ENCODE data around the gene LRIG3. TPM values are rescaled to one million over a fixed set of nuclear protein-coding genes. Genes with fewer than 3 reads are reported as not detected.
A peak's percentile ranks its signal among the peaks of the same experiment; 100 is the strongest.

Gene LRIG3
- total and polyA plus RNA-seq, 4 donors: 2.9 to 17.0 (median 10.7) TPM

DNA sequence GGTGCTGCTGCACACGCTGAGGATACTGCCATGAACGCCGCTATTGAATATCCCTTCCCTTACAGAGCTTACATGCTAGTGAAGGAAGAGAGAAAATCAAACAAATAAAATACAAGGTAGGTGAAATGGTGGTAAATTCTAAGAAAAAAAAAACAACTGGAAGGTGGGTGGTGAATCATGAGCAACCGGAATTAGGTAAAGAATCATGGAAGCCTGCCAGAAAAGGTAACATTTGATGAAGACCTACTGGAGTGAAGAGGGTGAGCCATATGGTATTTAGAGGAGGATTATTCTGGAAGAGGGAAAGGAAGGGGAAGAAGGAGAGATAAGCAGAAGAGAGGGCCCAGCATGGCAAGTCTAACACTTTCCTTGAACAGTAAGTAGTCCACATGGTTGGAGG, 76.1 kb downstream of the LRIG3 start (continued):
- TF ChIP-seq, protein P1, sequence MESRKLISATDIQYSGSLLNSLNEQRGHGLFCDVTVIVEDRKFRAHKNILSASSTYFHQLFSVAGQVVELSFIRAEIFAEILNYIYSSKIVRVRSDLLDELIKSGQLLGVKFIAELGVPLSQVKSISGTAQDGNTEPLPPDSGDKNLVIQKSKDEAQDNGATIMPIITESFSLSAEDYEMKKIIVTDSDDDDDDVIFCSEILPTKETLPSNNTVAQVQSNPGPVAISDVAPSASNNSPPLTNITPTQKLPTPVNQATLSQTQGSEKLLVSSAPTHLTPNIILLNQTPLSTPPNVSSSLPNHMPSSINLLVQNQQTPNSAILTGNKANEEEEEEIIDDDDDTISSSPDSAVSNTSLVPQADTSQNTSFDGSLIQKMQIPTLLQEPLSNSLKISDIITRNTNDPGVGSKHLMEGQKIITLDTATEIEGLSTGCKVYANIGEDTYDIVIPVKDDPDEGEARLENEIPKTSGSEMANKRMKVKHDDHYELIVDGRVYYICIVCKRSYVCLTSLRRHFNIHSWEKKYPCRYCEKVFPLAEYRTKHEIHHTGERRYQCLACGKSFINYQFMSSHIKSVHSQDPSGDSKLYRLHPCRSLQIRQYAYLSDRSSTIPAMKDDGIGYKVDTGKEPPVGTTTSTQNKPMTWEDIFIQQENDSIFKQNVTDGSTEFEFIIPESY (IDR thresholded peaks at IDR 0.05): no peak
- no peak for TF ChIP-seq HNF4A (conservative IDR thresholded peaks at IDR 0.05)

DNA sequence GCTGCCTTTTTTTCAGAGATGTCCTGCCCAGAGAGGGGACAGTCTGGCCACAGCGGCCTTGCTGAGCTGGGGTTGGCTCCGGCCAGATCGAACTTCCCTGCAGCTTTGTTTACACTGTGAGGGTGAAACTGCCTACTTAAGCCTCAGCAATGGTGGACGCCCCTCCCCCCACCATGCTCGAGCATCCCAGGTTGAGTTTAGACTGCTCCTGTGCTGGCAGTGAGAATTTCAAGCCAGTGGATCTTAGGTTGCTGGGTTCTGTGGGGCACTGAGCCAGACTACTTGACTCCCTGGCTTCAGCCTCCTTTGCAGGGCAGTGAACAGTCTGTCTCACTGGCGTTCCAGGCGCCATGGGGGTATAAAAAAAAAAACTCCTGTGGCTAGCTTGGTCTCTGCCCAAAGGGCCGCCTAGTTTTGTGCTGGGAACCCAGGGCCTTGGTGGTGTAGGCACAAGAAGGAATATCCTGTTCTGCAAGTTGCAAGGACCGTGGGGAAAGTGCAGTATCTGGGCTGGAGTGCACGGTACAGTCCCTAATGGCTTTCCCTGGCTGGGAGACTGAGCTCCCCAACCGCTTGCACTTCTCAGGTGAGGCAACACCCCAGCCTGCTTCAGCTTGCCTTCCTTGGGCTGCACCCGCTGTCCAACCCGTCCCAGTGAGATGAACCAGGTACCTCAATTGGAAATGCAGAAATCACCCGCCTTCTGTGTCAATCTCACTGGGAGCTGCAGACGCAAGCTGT, 79.1 kb downstream of the LRIG3 start:
- TF ChIP-seq, protein P2, sequence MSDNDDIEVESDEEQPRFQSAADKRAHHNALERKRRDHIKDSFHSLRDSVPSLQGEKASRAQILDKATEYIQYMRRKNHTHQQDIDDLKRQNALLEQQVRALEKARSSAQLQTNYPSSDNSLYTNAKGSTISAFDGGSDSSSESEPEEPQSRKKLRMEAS (IDR thresholded peaks at IDR 0.05): no peak
- TF ChIP-seq, protein P1 (IDR thresholded peaks at IDR 0.05): no peak
- TF ChIP-seq FOXA1 (IDR thresholded peaks at IDR 0.05): no peak
- TF ChIP-seq, protein P3, sequence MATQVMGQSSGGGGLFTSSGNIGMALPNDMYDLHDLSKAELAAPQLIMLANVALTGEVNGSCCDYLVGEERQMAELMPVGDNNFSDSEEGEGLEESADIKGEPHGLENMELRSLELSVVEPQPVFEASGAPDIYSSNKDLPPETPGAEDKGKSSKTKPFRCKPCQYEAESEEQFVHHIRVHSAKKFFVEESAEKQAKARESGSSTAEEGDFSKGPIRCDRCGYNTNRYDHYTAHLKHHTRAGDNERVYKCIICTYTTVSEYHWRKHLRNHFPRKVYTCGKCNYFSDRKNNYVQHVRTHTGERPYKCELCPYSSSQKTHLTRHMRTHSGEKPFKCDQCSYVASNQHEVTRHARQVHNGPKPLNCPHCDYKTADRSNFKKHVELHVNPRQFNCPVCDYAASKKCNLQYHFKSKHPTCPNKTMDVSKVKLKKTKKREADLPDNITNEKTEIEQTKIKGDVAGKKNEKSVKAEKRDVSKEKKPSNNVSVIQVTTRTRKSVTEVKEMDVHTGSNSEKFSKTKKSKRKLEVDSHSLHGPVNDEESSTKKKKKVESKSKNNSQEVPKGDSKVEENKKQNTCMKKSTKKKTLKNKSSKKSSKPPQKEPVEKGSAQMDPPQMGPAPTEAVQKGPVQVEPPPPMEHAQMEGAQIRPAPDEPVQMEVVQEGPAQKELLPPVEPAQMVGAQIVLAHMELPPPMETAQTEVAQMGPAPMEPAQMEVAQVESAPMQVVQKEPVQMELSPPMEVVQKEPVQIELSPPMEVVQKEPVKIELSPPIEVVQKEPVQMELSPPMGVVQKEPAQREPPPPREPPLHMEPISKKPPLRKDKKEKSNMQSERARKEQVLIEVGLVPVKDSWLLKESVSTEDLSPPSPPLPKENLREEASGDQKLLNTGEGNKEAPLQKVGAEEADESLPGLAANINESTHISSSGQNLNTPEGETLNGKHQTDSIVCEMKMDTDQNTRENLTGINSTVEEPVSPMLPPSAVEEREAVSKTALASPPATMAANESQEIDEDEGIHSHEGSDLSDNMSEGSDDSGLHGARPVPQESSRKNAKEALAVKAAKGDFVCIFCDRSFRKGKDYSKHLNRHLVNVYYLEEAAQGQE (IDR thresholded peaks at IDR 0.05): no peak
- no peak for TF ChIP-seq SP1 (IDR thresholded peaks at IDR 0.05)
- no peak for TF ChIP-seq HNF4G (IDR thresholded peaks at IDR 0.05)
- TF ChIP-seq YY1 (IDR thresholded peaks at IDR 0.05): no peak
- TF ChIP-seq JUND (IDR thresholded peaks at IDR 0.05): no peak
- TF ChIP-seq FOXA2 (IDR thresholded peaks at IDR 0.05): no peak
- TF ChIP-seq RAD21 (IDR thresholded peaks at IDR 0.05): no peak
- TF ChIP-seq NR2F2 (IDR thresholded peaks at IDR 0.05): no peak
- TF ChIP-seq, protein P4, sequence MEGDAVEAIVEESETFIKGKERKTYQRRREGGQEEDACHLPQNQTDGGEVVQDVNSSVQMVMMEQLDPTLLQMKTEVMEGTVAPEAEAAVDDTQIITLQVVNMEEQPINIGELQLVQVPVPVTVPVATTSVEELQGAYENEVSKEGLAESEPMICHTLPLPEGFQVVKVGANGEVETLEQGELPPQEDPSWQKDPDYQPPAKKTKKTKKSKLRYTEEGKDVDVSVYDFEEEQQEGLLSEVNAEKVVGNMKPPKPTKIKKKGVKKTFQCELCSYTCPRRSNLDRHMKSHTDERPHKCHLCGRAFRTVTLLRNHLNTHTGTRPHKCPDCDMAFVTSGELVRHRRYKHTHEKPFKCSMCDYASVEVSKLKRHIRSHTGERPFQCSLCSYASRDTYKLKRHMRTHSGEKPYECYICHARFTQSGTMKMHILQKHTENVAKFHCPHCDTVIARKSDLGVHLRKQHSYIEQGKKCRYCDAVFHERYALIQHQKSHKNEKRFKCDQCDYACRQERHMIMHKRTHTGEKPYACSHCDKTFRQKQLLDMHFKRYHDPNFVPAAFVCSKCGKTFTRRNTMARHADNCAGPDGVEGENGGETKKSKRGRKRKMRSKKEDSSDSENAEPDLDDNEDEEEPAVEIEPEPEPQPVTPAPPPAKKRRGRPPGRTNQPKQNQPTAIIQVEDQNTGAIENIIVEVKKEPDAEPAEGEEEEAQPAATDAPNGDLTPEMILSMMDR (IDR thresholded peaks at IDR 0.05; ENCODE audit: low read depth, low read length, missing input control): no peak
- TF ChIP-seq, protein P5, sequence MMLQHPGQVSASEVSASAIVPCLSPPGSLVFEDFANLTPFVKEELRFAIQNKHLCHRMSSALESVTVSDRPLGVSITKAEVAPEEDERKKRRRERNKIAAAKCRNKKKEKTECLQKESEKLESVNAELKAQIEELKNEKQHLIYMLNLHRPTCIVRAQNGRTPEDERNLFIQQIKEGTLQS (IDR thresholded peaks at IDR 0.05): no peak
- no peak for TF ChIP-seq RXRA (IDR thresholded peaks at IDR 0.05)
- no peak for TF ChIP-seq HNF4A (conservative IDR thresholded peaks at IDR 0.05)
- TF ChIP-seq EGR1 (IDR thresholded peaks at IDR 0.05; ENCODE audit: low read depth in 2 of 2): no peak
- no peak for TF ChIP-seq TAF1 (conservative IDR thresholded peaks at IDR 0.05)
- TF ChIP-seq GABPA (IDR thresholded peaks at IDR 0.05 in 1 of 2, conservative IDR thresholded peaks at IDR 0.05 in 1 of 2): no peak
- DNase-seq (ENCODE audit: low spot score): peak; percentile 42
- 75% methylated on average over 15 of the region's 15 CpGs for WGBS

More for the DNA sequence above, 79.1 kb downstream of the LRIG3 start:
- Histone ChIP-seq H3K27ac (ENCODE audit: low read depth in 1 of 2, low read length in 2 of 2) (no peak overlapping the region), H3K9me3 (ENCODE audit: control insufficient read depth in 4 of 4, low read length in 3 of 4) (no peaks in the 10 kb centered on the region), H3K9ac (ENCODE audit: low read depth in 1 of 2, low read length in 2 of 2) (no peak overlapping the region), H3K4me1 (ENCODE audit: control insufficient read depth in 4 of 4, insufficient read depth in 4 of 4, low read length in 3 of 4) (no peaks in the 10 kb centered on the region), H3K27me3 (ENCODE audit: control insufficient read depth in 4 of 4, insufficient read depth in 4 of 4, low read length in 3 of 4) (no peaks in the 10 kb centered on the region), H3K36me3 (ENCODE audit: control insufficient read depth in 4 of 4, insufficient read depth in 3 of 4, low read depth in 1 of 4, low read length in 3 of 4) (no peaks in the 10 kb centered on the region), H3K4me3 (ENCODE audit: low read depth in 1 of 3, low read length in 3 of 3) (no peak overlapping the region)

All from liver (tissue), 9 donors.